OCI-LY3 (cell line): ENCODE data around the gene NLK.

Experiments used
- CTCF ChIP-seq: fragments of 200-600, 300-600 bp; sonication (generic); IDR thresholded peaks from 2 replicates; pipeline ENCODE4 v1.5.1; 2014; ENCODE audit warnings: antibody characterized with exemption, low read length, low read depth
- EZH2phosphoT487 ChIP-seq: fragments of 200-600 bp; shearing (Covaris generic); IDR thresholded peaks from 2 replicates; pipeline ENCODE4 v1.6.1; 2018; ENCODE audit warnings: antibody characterized with exemption, mixed run types, low read depth

GRCh38 chr17:28159004-28159403 is 116.5 kb downstream of the NLK start:
- TF ChIP-seq CTCF, result no peak
- TF ChIP-seq EZH2phosphoT487, result no peak
